HG02870 (cell line): ENCODE measurements around the gene GMIP.

Source experiments
- ATAC-seq: cut with Tn5 transposase; IDR thresholded peaks from one replicate; pipeline ENCODE4 v1.9.1; 2021; ENCODE audit warnings: mild to moderate bottlenecking, moderate library complexity; ENCODE audit not compliant: unreplicated experiment

Gene GMIP

DNA sequence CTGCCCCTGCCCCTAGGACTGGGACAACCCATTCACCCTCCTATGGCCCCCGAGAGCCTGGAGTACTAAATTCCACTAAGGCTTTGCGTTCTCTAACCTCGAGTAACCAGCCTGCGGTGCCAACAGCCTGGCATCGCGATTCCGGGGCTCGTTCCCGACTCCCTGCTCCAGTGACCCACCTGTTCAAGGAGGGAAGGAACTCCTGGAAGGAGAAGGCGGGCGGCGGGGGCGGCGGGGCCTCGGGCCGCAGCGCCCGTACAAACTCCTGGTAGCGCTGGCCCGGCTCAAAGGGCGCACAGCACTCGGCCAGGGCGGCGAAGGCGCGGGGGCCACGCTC lies 6.3 kb downstream of the GMIP start:
- ATAC-seq: no peak

- ATAC-seq: no peak
Measured at GRCh38 chr19:19636573-19637185, 6.8 kb downstream of the GMIP start.

- no peak for ATAC-seq
Measured at GRCh38 chr19:19635313-19635702, 8.1 kb downstream of the GMIP start.

DNA sequence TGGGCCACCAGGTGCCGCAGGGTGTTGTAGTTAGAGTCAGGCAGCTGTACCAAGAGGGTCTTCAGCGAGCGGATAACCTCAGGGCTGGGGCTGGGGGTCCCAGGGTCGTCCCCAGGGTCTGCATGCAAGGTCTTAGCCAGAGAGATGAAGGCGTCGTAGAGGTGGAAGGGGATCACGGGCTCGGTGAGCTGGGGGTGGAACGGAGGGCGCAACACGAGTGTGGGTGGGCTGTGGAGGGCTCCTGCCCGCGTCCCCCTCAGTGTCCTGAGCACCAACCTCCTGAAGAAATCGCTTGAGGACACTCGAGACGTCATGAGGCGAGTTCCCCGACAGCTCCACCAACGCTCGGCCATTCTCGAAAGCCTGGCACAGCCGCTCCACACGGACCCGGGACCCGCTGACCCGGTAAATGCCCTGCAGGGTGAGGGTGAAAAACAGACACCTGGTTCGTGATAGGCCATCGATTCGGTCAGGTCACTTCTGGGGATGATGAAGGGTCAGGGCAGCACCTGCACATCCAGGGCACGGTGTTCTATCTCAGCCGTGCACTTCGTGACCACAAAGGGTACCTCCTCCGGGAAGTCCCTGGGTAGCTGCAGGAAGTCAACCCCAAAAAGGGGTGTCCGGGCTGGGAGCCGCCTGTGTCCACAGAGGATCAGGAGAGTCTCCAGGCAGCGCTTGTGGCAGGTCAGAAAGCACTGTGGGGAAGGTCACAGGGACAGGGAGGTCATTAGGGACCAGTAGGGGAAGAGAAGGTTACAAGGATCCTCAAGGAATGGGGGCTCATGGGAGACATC lies 8.7 kb downstream of the GMIP start:
- no peak for ATAC-seq

DNA sequence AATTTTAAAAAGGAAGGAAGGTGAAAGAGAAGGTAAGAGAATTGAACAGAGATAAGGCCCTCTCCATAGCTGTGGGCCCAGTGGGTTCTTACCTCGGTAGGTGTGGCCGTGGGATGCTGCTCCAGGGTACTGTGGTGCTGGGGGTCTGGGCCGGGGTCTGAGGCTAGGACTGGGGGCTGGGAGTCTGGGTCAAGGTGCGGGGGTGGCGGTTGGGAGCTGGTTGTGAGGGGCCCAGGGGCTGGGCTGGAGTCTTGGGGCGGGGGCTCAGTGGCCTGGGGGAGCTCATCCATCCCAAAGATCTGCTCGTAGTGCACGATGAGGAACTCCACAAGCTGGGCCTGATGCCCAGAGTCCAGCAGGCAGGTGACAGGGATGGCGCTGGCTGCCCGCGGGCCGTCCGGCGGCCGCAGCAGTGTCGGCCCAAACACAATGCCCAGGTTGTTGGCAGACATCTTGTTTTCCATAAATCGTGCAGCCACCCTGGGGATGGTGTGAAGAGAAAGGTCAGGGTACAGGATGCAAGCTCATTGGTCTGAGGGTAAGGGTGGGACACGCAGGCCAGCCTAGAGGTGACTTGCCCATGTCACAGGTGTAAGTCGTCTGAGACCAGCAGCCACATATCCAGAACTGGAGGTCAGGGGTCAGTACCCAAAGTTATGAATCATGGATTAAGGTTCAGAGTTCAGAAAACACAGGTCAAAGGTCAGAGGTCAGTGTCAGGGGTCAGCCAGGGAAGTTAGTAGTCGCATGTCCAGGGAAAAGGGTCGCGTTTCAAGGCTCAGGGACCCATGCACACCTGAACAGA lies 9.5 kb downstream of the GMIP start:
- ATAC-seq: no peak

DNA sequence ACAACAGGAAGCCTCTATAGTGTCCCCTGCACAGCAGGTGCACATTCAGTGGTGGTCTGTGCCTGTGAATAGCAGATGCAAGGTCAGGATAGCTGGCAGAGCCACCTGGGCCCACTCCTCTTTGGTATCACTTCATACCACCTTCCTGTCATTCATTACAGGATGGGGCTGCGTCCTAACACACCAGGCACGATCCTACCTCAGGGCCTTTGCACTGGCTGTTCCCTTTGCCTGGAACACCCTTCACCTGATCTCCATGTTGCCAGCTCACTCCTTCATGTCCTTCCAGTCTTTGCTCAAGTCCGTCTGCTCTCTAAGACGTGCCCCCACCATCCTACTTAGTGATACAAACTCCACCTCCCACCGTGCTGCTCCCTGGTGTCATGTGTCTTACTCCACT lies 10.8 kb downstream of the GMIP start:
- ATAC-seq: no peak

DNA sequence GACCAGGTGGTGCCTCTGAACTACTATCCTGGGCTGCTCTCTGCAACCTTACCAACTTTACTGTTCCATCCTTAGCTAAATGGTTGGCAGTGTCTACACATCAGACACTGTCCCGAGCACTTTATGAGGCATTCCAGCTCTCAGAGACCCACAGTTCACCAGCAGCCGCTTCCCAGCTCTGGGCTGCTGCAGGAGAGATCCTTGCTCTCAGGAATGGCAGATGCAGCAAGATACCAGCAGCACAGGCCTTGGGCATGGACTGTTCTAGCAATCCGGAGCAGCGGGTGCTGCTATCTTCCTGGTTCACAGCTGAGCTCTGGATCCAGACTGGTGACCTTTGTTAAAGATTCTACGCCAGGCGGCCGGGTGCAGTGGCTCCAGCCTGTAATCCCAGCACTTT lies 12.1 kb downstream of the GMIP start:
- ATAC-seq: no peak

GRCh38 chr19:19630426-19630825 lies 13.0 kb downstream of the GMIP start:
- ATAC-seq: no peak

DNA sequence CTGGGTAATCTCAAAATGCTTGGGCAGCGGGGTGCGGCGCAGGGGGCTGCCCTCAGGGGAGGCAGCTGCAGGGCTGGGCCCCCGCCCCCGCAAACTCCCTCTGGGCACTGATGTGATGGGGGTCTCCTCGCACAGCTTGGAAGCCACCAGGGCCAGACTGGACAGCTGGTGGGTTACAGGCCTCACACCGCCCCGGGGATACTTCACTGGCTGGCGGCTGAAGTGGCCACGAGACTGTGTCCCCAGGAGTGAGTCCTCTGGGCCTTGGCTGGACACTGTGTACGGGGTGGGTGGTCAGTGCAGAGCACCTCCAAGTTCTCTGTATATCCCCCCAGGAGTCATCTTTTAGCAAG lies 13.4 kb downstream of the GMIP start:
- no peak for ATAC-seq

- ATAC-seq: peak; percentile 8
Measured at GRCh38 chr19:19628501-19629134, 14.8 kb downstream of the GMIP start.

DNA sequence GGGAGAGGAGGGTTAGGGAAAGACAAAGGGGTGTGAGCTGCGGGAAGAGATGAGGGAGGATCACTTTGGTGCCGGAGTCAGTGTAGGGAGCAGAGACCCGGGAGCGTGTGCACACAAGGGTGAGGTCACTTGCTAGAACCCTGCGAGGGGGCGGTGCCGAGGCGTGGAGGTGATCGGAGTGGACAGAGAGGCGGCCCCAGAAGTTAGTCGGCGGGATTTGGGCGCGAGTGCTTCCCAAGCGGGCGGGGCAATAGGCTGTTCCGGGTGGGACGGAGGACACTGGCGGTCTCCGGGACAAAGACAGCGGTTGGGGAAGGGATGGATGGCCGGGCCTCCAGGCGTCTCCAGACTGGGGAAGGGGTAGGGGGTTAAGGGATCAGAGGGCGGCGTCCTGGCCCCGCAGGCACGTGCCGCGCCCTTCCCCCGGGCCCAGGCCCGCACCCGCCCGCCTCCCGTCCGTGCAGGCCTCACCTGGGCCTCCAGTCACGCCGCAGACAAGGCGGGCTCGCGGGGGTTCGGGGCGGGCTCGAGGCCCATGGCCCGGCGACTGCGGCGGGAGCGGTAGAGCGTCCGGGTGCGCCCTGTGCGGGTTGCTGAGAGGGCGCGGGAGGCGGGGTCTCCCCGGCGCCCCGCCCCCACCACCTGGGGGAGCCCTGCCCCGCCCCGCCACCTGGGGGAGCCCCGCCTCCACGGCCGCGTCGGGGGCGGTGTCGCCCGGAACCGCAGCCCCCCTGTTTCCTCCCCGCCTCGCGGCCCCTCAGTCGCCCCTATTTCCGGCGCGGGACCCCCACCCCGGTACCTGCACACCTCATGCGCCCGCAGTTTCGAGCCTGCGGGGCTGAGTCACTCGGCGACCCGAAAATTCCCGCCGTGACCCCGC lies 15.6 kb downstream of the GMIP start, which contains the start of gene LPAR2:
Gene LPAR2 (minus strand): TSS at position 600 of the 880 bp plus-strand sequence. CDS start 945 bp downstream, outside the sequence.
- peak; percentile 42 for ATAC-seq

DNA sequence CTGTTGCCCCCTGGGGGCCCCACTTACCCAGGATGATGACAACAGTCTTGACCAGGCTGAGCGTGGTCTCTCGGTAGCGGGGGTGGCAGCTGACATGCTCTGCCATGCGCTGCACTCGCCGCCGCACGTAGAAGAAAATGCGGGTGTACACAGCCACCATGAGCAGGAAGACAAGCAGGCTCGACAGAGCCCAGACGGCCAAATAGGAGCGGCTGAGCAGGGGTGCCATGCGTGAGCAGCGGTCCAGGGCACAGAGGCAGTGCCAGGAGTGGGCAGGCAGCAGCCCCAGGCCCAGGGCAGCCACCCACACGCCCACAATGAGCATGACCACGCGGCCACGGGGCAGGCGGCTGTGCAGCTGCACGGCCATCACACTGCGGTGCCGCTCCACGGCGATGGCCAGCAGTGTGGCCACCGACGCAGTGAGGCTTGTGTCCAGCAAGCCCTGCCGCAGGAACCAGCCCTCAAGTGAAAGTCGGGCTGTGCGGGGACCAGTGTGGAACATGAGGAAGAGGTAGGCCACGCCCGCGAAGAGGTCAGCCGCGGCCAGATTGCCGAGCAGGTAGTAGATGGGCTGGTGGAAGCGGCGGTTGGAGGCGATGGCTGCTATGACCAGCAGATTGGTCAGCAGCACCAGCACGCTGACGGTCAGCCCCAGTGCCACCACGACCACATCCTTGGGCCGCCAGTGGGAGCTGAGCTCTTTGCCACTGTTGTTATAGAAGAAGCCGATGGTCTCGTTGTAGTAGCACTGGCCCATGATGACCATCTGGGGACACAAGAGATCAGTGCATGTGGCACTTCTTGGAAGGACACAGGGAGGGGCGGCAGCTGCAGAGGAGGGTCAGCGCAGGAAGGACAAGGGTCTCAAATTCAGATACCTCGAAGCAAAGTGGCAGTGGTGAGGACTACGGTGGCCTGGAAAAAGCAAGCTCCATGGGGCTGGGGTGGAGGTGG lies 16.7 kb downstream of the GMIP start:
- no peak for ATAC-seq

DNA sequence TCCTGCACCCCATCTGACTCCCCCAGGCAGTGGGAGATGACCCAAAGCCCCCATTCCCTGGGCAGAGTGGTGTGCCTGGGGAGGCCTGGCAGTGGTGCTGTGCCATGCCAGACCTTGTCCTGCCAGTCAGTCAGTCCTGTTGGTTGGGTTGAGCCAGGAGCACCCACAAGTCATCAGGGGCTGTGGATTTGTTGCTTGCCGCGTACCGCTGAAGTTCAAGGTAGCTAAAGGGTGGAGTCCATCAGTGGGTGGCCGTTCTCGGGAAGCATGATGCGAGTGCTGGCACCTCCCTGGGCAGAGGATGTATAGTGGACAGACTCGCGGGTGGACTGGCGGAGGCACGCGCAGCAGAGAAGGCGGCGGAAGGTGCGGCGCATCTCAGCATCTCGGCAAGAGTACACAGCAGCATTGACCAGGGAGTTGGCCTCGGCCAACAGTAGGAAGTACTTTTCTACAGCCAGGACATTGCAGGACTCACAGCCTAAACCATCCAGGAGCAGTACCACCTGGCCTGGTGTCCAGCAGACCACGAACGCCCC lies 19.4 kb downstream of the GMIP start:
- ATAC-seq: no peak

GRCh38 chr19:19623383-19623782 lies 20.1 kb downstream of the GMIP start:
- no peak for ATAC-seq

GRCh38 chr19:19619849-19620210 lies 23.6 kb downstream of the GMIP start:
- no peak for ATAC-seq

- ATAC-seq: no peak
Measured at GRCh38 chr19:19619181-19619848, 24.1 kb downstream of the GMIP start.

- peak; percentile 98 for ATAC-seq
Measured at GRCh38 chr19:19618219-19619051, 25.0 kb downstream of the GMIP start, which contains the start of gene PBX4. TSS of gene PBX4 (minus strand) at chr19:19618687. CDS start at chr19:19618629, 58 bp downstream.

- ATAC-seq: no peak
Measured at GRCh38 chr19:19615086-19615485, 28.4 kb downstream of the GMIP start.
